ENCODE data around the gene GPLD1. TPM values are rescaled to one million over a fixed set of nuclear protein-coding genes. Genes with fewer than 3 reads are reported as not detected.

GPLD1 gene
- total RNA-seq, 4 donors from 2014 or later: 0.27 to 1.9 (median 0.64) TPM

DNA sequence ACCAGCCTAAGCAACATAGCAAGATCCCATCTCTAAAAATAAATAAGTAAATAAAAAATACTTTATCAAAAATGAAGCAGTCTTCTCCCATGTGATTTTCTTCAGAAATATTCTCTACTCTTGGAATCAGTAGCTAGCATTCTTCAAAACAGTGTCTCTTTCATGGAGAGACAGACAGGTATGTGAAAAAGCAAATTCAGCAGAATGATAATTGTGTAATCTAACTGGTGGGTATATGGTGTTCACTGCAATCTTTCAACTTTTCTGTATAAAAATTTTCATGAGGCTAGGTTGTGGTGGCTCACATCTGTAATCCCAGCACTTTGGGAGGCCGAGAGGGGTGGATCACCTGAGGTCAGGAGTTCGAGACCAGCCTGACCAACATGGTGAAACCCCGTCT is 78.8 kb downstream of the GPLD1 start:
- Histone ChIP-seq H3K4me3 (no peak overlapping the region), H3K9me3 (no peaks in the 10 kb centered on the region), H3K27ac (no peak overlapping the region), H3K36me3 (peaks cover 0 to 96% (median 19%) of the 10 kb centered on the region in 3 donors), H3K4me1 (no peaks in the 10 kb centered on the region), H3K27me3 (no peaks in the 10 kb centered on the region)
- 96 to 97% methylated on average over 3 of the region's 3 CpGs for WGBS, 2 donors
- intact Hi-C loops (cut with DNase I): no loop called here
- DNase-seq: no peak
- TF ChIP-seq, protein P1, sequence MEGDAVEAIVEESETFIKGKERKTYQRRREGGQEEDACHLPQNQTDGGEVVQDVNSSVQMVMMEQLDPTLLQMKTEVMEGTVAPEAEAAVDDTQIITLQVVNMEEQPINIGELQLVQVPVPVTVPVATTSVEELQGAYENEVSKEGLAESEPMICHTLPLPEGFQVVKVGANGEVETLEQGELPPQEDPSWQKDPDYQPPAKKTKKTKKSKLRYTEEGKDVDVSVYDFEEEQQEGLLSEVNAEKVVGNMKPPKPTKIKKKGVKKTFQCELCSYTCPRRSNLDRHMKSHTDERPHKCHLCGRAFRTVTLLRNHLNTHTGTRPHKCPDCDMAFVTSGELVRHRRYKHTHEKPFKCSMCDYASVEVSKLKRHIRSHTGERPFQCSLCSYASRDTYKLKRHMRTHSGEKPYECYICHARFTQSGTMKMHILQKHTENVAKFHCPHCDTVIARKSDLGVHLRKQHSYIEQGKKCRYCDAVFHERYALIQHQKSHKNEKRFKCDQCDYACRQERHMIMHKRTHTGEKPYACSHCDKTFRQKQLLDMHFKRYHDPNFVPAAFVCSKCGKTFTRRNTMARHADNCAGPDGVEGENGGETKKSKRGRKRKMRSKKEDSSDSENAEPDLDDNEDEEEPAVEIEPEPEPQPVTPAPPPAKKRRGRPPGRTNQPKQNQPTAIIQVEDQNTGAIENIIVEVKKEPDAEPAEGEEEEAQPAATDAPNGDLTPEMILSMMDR (IDR thresholded peaks at IDR 0.05): no peak

DNA sequence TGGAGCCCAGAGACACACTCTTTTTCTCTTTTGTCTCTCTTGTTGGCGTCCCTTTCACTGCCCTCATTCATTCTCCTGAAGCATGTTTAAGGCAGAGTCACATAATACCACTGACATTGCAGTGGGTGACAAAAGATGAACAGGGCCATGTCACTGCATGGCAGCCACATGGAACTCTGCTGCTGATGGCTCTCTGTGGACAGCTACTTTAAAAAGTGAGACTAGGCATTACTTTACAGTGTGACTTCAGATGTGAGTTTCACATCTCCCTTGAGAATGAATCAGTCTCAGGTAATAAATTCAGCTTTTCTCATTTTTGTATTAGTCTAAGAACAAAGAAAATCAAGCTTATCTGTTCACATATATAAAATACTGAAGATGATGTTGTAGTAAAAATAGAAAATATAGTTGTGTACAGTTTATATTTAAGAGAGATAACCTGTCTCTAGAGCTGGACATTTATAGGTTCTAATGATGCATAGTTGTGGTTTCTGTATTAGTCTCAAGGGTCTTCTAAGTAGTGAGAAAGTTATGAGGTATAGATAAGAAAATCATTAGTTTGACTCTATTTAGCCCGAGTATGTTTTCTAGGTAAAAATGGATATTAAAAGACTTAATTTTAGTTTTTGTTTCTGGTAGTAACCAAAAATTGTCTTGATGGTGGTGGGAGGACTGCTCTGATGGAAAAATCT is 80.5 kb downstream of the GPLD1 start:
- no peaks in the 10 kb centered on the region for H3K27me3 ChIP-seq
- no peak for TF ChIP-seq POLR2A (IDR thresholded peaks at IDR 0.05)
- TF ChIP-seq, protein P1 (IDR thresholded peaks at IDR 0.05): no peak
- H3K9me3 ChIP-seq: no peaks in the 10 kb centered on the region
- intact Hi-C loops (cut with DNase I): no loop called here
- H3K36me3 ChIP-seq: peaks cover 0 to 89% (median 14%) of the 10 kb centered on the region in 3 donors
- 87 to 89% methylated on average over 2 of the region's 2 CpGs for WGBS, 2 donors
- DNase-seq: no peak
- peaks cover 0 to 17% (median 4%) of the 10 kb centered on the region in 3 donors for H3K4me1 ChIP-seq
- H3K4me3 ChIP-seq: no peak overlapping the region
- no peak overlapping the region for H3K27ac ChIP-seq

DNA sequence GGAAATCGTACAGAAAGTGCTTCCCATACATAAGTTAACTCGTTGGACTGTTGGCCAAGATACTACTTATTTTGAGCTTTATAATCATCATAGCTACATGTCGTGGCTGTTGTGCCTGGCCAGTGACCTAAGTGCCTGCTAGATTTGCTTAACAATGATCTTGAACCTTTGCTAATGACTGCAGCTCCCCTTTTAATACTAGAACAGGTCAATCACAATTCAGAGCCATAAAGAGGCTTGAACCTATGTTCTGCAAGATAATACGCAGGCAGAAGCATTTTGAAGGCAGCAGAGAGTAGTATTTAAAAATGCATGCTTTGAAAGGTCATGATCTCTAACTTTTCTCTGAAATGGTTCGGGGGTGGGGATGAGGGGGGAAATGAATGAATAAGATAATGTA is 84.1 kb downstream of the GPLD1 start:
- TF ChIP-seq POLR2A (IDR thresholded peaks at IDR 0.05): no peak
- TF ChIP-seq, protein P1 (IDR thresholded peaks at IDR 0.05): no peak
- intact Hi-C loops (cut with DNase I): no loop called here
- no peak for DNase-seq

DNA sequence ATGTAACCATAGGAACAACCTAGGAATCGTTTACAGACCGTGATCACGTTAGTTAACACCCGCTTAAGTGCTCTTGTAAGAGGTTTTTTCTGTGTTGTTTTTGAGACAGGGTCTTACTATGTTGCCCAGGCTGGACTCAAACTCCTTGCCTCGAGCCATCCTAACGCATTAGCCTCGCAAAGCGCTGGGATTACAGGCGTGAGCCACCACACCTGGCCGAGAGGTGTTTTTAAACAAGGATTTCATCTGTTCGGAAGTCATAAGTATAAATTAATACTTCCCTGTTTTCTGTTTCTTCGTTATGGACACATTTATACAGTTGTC is 85.9 kb downstream of the GPLD1 start:
- peaks cover 5 to 30% (median 8%) of the 10 kb centered on the region in 3 donors for H3K4me1 ChIP-seq
- no peak for DNase-seq
- H3K27ac ChIP-seq: peak overlapping the region; percentile 80 to 89 (median 86)
- H3K9me3 ChIP-seq: no peaks in the 10 kb centered on the region
- intact Hi-C loops (cut with DNase I): no loop called here
- TF ChIP-seq, protein P1 (IDR thresholded peaks at IDR 0.05): no peak
- TF ChIP-seq POLR2A (IDR thresholded peaks at IDR 0.05): no peak
- H3K4me3 ChIP-seq: peak overlapping the region; percentile 91 to 100 (median 96)
- H3K27me3 ChIP-seq: peaks cover 0 to 16% (median 0%) of the 10 kb centered on the region in 4 donors
- WGBS, 2 donors: 2 to 5% methylated on average over 11 of the region's 12 CpGs
- peaks cover 0 to 35% (median 2%) of the 10 kb centered on the region in 3 donors for H3K36me3 ChIP-seq

More for the DNA sequence above, 84.1 kb downstream of the GPLD1 start:
- Histone ChIP-seq H3K27ac (no peak overlapping the region), H3K4me1 (peaks cover 5 to 30% (median 8%) of the 10 kb centered on the region in 3 donors), H3K4me3 (no peak overlapping the region), H3K36me3 (peaks cover 0 to 53% (median 5%) of the 10 kb centered on the region in 3 donors), H3K27me3 (no peaks in the 10 kb centered on the region), H3K9me3 (no peaks in the 10 kb centered on the region)
- WGBS, 2 donors: 90 to 94% methylated on average over 5 of the region's 5 CpGs

DNA sequence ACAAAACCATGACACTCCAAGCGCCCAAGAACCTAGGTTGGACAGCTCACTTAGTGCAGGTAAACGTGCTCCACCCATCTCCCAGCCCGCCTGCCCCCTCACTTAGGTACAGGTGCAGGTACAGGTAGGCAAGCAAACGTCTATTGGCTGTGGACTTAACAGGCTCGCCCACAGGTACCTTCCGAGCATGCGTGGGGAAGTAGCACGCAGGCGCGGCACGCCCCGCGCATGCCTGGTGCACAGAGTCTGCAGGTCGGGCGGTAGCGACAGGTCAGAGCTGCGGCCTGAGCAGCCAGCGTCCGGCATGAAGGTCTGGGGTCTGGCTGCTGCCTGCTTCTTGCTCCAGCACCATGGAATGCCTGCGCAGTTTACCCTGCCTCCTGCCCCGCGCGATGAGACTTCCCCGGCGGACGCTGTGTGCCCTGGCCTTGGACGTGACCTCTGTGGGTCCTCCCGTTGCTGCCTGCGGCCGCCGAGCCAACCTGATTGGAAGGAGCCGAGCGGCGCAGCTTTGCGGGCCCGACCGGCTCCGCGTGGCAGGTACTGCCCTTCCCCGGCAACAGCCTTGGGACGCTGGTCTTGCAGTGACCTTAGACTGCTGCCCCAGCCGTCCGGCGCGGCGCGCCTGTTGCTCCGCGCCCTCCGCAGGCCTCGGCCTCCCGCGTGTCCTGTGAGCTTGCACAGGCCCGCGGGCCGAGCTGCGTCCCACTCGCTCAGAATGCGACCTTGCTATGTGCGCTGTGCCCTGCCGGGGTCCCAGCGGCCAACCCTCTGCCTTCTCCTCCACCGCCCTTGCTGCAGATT is 86.5 kb downstream of the GPLD1 start, which contains the start of gene MRS2:
TSS of gene MRS2 (plus strand) at position 240 of the 804 bp plus-strand sequence. CDS start at position 351, 111 bp downstream.
- WGBS, 2 donors: 0% methylated on average over 5 to 11 of the region's 63 CpGs
- Histone ChIP-seq H3K4me3 (peak within 1 kb of the TSS; percentile 91 to 100 (median 96)), H3K4me1 (peaks cover 5 to 30% (median 8%) of the 10 kb centered on the region in 3 donors), H3K36me3 (peaks cover 0 to 29% (median 0%) of the 10 kb centered on the region in 3 donors), H3K27me3 (peaks cover 0 to 18% (median 0%) of the 10 kb centered on the region in 4 donors), H3K9me3 (no peaks in the 10 kb centered on the region), H3K27ac (peak within 1 kb of the TSS; percentile 80 to 89 (median 86))
- TF ChIP-seq POLR2A (IDR thresholded peaks at IDR 0.05): peak in 3 of 4 donors; percentile 63 to 79 (median 73)
- TF ChIP-seq, protein P1 (IDR thresholded peaks at IDR 0.05): no peak
- peak; percentile 28 for DNase-seq
- intact Hi-C loops (cut with DNase I): no loop called here
